UCSD-AML1 (cell line): ENCODE results near the gene MCRIP2.

Source experiments
- DNase-seq: peaks from one replicate; lab custom pipeline; 2025; ENCODE audit not compliant: unreplicated experiment; lab: John Stamatoyannopoulos, UW

MCRIP2 gene

GRCh38 chr16:695355-696089 is 53.9 kb downstream of the MCRIP2 start:
- no peak for DNase-seq
